ENCODE results near the gene PDE9A.

The PDE9A gene

DNA sequence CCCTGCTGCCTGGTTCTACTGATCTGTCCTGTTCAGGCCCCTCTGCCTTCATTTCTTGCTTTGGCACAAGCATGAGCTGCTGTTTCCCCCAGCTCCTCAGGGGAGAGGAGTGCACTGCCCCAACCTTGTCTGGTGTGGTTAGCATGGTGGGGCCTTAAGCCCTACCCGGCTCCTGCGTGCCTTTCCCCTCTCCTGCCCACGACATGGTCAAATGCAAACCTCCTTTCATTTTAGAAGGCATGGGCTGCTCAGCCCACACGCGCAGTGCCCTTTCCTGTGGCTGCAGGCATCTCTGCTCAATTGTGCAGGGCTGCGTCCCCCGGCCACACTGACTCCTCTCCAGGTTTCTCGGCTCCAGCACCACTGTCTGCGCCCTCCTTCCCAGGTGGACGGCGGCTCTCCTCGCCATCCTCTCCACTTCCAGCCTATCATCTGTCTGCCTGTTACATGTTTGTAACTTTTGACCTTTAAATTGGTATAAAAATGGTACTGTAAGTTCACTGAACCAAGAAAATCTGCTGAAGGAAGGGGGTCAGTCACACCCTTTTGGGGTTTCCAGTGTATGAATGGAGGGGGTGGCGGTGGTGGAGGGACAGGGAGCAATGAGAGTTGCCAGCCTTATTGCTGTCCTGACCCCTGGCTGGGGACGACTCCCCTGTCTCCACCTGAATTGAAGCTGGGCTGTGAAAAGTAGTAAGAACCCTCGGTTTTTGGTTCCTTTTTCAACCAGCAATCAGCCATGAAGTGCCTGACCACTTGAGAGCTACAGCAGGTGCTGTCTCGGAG is 5.1 kb downstream of the PDE9A start:
- DNase-seq (ENCODE audit: low spot score): no peak

DNA sequence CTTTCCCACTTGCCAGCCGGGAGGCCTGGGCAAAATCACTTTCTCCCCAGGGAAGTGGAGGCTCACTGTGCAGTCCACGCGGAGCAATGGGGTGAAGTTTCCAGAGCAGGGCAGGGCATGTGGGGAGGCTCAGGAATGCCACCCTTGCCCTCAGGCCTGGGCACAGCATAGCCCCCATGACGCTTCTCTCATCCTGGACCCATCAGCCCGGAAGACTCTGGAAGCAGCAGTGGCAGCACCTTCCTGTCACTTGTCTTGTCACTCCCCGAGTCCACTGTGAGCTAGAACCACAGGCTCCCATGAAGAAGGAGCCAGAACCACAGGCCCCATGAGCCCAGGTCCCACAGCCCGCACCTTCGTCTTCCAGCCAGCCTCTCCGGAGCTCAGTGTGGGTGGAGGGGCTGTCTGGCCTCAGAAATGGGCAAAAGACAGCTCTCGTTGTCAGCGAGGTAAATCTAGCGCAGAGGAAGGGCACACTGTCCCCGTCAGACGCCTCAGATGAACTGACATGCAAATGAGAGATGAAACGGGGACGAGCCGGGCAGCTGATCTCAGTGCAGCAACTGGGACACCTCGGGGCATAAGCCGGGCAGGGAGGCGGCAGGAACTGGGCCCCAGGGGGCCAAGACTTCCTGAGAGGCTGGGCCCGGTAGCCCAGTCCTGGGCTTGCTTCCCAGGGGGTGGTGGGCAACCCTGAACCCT is 6.1 kb downstream of the PDE9A start:
- DNase-seq (ENCODE audit: low spot score): peak; percentile 84

DNA sequence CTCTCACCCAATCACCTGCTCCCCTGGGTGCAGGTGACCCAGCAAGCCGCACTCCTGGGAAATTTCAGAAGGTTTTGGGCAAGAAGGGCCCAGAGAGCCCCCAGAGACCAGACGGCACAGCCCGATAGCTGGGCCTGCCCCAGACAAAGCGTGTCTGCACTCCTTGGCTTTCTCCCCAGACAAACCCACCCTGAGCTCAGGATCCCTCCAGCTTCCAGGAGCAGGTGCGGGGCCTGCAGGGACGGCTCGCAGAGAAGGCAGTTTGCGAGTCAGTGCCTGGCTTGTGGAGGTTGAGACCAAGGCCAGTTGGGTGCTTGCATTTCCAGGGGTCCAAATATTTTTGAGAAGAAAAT is 6.7 kb downstream of the PDE9A start:
- no peak for DNase-seq (ENCODE audit: low spot score)

GRCh38 chr21:42661688-42662429 is 8.4 kb downstream of the PDE9A start:
- peak; percentile 68 for DNase-seq (ENCODE audit: low spot score)

DNA sequence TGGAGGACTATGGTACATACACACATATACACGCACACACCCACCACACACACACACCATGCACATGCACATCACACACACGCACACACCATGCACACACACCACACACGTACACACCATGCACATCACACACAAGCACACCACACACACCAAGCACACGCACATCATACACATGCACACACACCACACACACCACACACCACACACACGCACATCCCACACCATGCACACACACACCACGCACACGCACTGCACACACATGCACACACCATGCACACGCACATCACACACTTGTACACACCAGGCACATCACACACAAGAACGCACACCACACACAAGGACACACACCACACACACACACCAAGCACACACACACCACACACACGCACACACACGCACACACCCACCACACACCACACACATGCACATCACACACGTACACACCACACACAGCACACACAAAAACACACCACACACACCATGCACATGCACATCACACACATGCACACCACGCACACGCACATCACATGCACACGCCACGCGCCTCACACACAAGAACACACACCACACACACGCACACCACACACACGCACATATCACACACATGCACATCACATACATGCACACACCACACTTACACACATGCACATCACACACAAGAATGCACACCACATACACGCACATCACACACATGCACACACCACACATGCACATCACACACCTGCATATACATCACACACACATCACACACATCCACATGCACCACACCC is 9.2 kb downstream of the PDE9A start:
- no peak for DNase-seq (ENCODE audit: low spot score)

- no peak for DNase-seq (ENCODE audit: low spot score)
Observed at GRCh38 chr21:42663200-42663750, 9.9 kb downstream of the PDE9A start.

- no peak for DNase-seq (ENCODE audit: low spot score)
Observed at GRCh38 chr21:42663860-42664535, 10.6 kb downstream of the PDE9A start.

- DNase-seq (ENCODE audit: low spot score): no peak
Observed at GRCh38 chr21:42664614-42665013, 11.2 kb downstream of the PDE9A start.

DNA sequence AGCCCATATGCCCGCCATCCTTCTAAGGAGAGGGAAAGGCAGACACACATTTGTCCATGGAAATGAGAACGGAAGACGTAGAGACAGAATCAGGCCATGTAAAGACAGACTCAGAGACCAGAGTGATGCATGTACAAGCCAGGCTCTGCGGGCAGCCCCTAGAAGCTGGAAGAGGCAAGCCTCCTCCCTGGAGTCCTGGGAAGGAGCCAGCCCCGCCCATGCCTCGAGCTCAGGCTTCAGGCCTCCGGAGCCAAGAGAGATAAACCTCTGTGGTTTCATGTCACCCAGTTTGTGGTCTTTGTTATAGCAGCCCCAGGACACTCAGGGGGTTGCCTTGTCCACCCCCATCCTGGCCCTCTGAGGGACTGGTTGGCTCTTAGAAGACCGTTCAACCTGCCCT is 11.6 kb downstream of the PDE9A start:
- no peak for DNase-seq (ENCODE audit: low spot score)

DNA sequence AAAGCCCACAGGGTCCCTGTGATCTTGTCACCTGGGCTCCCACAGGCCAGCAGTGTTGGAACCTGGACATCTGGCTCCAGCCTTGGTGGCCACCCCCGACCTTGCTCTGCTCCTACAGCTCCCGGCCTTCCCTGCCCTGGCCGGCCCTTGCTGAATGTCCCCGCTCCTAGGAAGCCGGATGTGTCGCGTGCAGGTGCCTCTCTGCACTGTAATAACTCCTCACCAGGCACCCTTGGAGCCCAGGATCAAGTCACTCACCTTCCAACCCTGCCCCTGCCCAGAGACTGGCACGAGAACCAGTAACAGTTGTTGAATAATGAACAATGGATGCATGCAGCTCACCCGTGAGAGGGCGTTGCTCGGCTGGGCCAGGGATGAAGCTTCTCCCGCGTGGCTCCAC is 12.1 kb downstream of the PDE9A start:
- DNase-seq (ENCODE audit: low spot score): no peak

GRCh38 chr21:42666023-42666747 is 12.8 kb downstream of the PDE9A start:
- DNase-seq (ENCODE audit: low spot score): peak; percentile 65

GRCh38 chr21:42666925-42667324 is 13.5 kb downstream of the PDE9A start:
- DNase-seq (ENCODE audit: low spot score): no peak

DNA sequence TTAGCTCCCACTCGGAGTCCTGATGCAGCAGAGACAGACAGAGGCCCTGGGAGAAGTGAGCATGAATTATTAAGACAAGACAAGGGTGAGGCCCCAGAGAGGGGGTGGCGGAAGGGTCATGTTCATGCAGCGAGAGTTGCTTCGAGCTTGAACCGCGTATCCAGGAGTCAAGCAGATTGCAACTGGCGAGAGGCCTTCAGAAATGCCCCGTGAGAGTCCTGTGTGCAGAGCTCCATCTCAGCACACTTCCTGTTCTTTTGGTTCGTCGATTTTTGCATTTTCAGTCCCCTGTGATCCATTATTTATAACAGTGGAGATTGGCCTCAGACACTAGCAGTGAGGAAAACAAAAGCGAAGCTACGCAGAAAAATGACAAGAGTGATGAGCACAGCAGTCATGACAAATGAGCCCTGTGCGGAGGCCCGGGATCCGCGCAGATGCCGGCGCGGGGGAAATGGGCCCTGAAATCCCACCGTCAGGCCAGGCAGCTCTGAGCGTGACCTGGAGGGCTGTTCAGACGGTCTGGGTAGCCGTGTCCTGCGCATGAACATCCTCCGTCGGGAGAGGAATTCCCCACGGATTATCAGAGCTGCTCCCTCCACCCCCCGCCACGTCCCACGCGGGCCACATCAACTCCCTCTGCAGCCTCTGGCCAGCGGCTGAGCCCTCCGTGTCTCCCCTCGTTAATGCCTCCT is 15.0 kb downstream of the PDE9A start:
- DNase-seq (ENCODE audit: low spot score): no peak

- DNase-seq (ENCODE audit: low spot score): no peak
Observed at GRCh38 chr21:42669041-42669440, 15.6 kb downstream of the PDE9A start.

DNA sequence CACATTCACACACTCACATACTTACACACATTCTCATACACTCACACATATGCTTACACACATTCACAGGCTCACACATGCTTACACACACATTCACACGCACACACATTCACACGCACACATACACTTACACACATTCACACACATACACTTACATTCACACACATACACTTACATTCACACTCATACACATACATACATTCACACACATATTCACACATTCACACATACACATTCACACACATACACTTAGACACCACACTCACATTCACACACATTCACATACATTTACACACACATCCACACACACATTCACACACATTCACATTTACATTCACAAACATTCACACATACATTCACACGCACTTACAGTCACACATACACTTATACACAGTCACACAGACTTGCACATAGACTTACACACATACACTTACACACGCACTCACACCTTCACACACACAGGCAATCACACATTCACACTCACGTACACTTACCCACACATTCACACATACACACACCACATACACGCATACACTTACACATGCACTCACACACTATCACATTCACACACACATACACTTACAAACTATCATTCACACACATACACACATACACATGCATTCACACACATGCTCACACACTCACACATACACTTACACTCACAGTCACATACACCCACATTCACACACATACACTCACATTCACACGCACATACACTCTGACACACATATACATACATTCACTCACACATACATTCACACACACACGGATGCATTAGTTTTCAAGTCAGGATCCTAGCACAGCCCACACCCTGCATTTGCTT is 16.8 kb downstream of the PDE9A start:
- DNase-seq (ENCODE audit: low spot score): no peak

DNA sequence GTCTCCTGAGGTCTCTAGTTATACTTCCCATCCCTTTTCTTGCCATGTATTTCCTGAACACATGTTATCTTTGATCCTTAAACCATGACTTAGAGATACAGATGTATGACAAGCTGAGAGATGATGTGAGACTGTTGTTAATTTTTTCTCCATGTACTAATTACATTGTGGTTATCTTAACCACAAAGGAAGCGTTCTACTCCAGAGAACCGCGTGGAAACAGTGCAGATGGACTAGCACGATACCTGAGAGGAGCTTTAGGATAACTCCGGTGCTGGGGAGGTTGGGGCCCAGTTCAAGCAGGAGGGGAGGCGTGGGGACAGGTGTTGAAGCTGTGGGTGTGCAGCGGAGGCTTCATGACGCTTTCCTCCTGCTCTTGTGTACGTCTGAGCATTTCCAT is 17.5 kb downstream of the PDE9A start:
- no peak for DNase-seq (ENCODE audit: low spot score)

DNA sequence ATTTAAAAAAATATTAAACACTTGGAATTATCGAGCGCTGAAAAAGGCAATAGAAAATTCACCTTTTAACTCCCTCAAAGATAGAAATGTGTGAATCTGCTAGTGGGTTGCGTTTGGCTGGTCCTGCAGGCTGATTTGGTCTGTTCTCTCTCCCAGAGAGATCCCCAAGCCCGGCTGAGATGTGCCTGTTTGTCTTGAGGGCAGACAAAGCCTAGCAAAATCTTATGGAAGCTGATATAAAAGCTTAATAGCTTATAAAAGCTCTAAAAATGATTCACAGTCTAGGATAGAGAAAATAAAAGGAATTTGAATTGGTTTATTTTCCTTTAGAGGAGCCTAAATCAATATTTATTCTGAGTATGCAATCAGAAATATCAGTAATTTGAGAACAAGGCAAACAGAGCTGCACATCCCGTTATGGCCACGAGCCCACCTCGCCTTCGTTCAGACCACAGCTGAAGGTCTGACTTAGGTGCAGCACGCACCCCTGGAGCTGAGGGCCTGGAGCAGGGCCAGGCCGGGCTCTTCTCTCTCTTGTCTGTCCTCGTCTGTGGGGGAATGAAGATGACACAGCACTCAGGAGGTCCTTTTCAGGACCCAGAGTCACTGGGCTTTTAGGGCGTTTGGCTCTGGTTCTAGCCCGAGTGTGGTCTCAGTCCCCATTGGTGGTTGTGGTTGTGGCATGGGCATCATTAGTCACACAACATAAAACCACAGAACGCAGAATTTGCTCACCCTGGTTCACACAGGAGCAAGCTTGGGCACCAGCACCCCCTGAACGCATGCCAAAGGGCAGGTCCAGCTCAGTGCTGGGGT is 18.6 kb downstream of the PDE9A start:
- no peak for DNase-seq (ENCODE audit: low spot score)

Measured in germinal center (tissue), 1 donor.